ENCODE measurements around the gene NLRP1. TPM values are rescaled to one million over a fixed set of nuclear protein-coding genes. Genes with fewer than 3 reads are reported as not detected.

Gene NLRP1
- total RNA-seq, 1 donor from 2014 or later, result 67.7 TPM

- Histone ChIP-seq H3K4me3 (no peak overlapping the region), H3K27me3 (no peaks in the 10 kb centered on the region), H3K9me3 (no peaks in the 10 kb centered on the region), H3K4me1 (no peaks in the 10 kb centered on the region), H3K27ac (no peak overlapping the region), H3K36me3 (peaks cover 64 to 88% of the 10 kb centered on the region in 2 donors)
- no peak for TF ChIP-seq CTCF (IDR thresholded peaks at IDR 0.05)
- intact Hi-C loops (cut with DNase I), result no loop called here
- no peak for DNase-seq (ENCODE audit: low spot score in 2 of 2)
These were observed 44.0 kb downstream of the NLRP1 start for GRCh38 chr17:5540321-5540720.

GRCh38 chr17:5539286-5539685 lies 45.0 kb downstream of the NLRP1 start:
- H3K27ac ChIP-seq, result no peak overlapping the region
- no peak overlapping the region for H3K4me3 ChIP-seq
- no peaks in the 10 kb centered on the region for H3K4me1 ChIP-seq
- TF ChIP-seq CTCF (IDR thresholded peaks at IDR 0.05), result no peak
- no peaks in the 10 kb centered on the region for H3K9me3 ChIP-seq
- peaks cover 64 to 87% of the 10 kb centered on the region in 2 donors for H3K36me3 ChIP-seq
- no peaks in the 10 kb centered on the region for H3K27me3 ChIP-seq
- DNase-seq (ENCODE audit: low spot score in 2 of 2), result peak in 1 of 2 donors; percentile 25
- intact Hi-C loops (cut with DNase I), result no loop called here

GRCh38 chr17:5536866-5537650 lies 47.3 kb downstream of the NLRP1 start:
- Histone ChIP-seq H3K27me3 (no peaks in the 10 kb centered on the region), H3K4me3 (no peak overlapping the region), H3K4me1 (no peaks in the 10 kb centered on the region), H3K9me3 (no peaks in the 10 kb centered on the region), H3K36me3 (peaks cover 70 to 91% of the 10 kb centered on the region in 2 donors), H3K27ac (no peak overlapping the region)
- TF ChIP-seq CTCF (IDR thresholded peaks at IDR 0.05), result no peak
- intact Hi-C loops (cut with DNase I), result no loop called here
- peak in 1 of 2 donors; percentile 58 for DNase-seq (ENCODE audit: low spot score in 2 of 2)

GRCh38 chr17:5535436-5535835 lies 48.9 kb downstream of the NLRP1 start:
- no peak overlapping the region for H3K4me3 ChIP-seq
- no peak for TF ChIP-seq CTCF (IDR thresholded peaks at IDR 0.05)
- intact Hi-C loops (cut with DNase I), result no loop called here
- peak in 1 of 2 donors; percentile 53 for DNase-seq (ENCODE audit: low spot score in 2 of 2)
- no peaks in the 10 kb centered on the region for H3K4me1 ChIP-seq
- H3K27me3 ChIP-seq, result no peaks in the 10 kb centered on the region
- no peak overlapping the region for H3K27ac ChIP-seq
- H3K36me3 ChIP-seq, result peaks cover 70 to 91% of the 10 kb centered on the region in 2 donors
- H3K9me3 ChIP-seq, result no peaks in the 10 kb centered on the region

GRCh38 chr17:5533486-5534315 lies 50.6 kb downstream of the NLRP1 start:
- Histone ChIP-seq H3K9me3 (no peaks in the 10 kb centered on the region), H3K27ac (no peak overlapping the region), H3K27me3 (no peaks in the 10 kb centered on the region), H3K4me1 (no peaks in the 10 kb centered on the region), H3K4me3 (no peak overlapping the region), H3K36me3 (peaks cover 64 to 82% of the 10 kb centered on the region in 2 donors)
- TF ChIP-seq CTCF (IDR thresholded peaks at IDR 0.05), result no peak
- DNase-seq (ENCODE audit: low spot score in 2 of 2), result peak in 1 of 2 donors; percentile 24
- intact Hi-C loops (cut with DNase I), result no loop called here
